ENCODE results near the gene ADGRG6.

Gene ADGRG6

GRCh38 chr6:142470421-142470820 is 168.6 kb downstream of the ADGRG6 start:
- Histone ChIP-seq H3K4me3 (ENCODE audit: low read depth in 1 of 2, low read length in 2 of 2) (no peak overlapping the region), H3K9me3 (ENCODE audit: control insufficient read depth in 1 of 2, low read length in 2 of 2) (no peaks in the 10 kb centered on the region), H3K4me1 (ENCODE audit: control insufficient read depth in 1 of 2, insufficient read depth in 2 of 2, low read length in 2 of 2) (no peaks in the 10 kb centered on the region), H3K36me3 (ENCODE audit: control insufficient read depth in 1 of 2, insufficient read depth in 2 of 2, low read length in 2 of 2) (no peaks in the 10 kb centered on the region), H3K27ac (ENCODE audit: low read length) (no peak overlapping the region), H3K27me3 (ENCODE audit: low read depth, low read length) (no peaks in the 10 kb centered on the region)

- H3K27me3 ChIP-seq (ENCODE audit: low read depth, low read length) = no peaks in the 10 kb centered on the region
- no peak overlapping the region for H3K4me3 ChIP-seq (ENCODE audit: low read depth in 1 of 2, low read length in 2 of 2)
- no peak overlapping the region for H3K27ac ChIP-seq (ENCODE audit: low read length)
- H3K9me3 ChIP-seq (ENCODE audit: control insufficient read depth in 1 of 2, low read length in 2 of 2) = no peaks in the 10 kb centered on the region
- H3K36me3 ChIP-seq (ENCODE audit: control insufficient read depth in 1 of 2, insufficient read depth in 2 of 2, low read length in 2 of 2) = no peaks in the 10 kb centered on the region
- no peaks in the 10 kb centered on the region for H3K4me1 ChIP-seq (ENCODE audit: control insufficient read depth in 1 of 2, insufficient read depth in 2 of 2, low read length in 2 of 2)
Measured at GRCh38 chr6:142474531-142475289, 172.9 kb downstream of the ADGRG6 start.

GRCh38 chr6:142476452-142476851 is 174.6 kb downstream of the ADGRG6 start:
- Histone ChIP-seq H3K4me1 (ENCODE audit: control insufficient read depth in 1 of 2, insufficient read depth in 2 of 2, low read length in 2 of 2) (no peaks in the 10 kb centered on the region), H3K27ac (ENCODE audit: low read length) (no peak overlapping the region), H3K36me3 (ENCODE audit: control insufficient read depth in 1 of 2, insufficient read depth in 2 of 2, low read length in 2 of 2) (no peaks in the 10 kb centered on the region), H3K9me3 (ENCODE audit: control insufficient read depth in 1 of 2, low read length in 2 of 2) (no peaks in the 10 kb centered on the region), H3K27me3 (ENCODE audit: low read depth, low read length) (no peaks in the 10 kb centered on the region), H3K4me3 (ENCODE audit: low read depth in 1 of 2, low read length in 2 of 2) (no peak overlapping the region)

- Histone ChIP-seq H3K9me3 (ENCODE audit: control insufficient read depth in 1 of 2, low read length in 2 of 2) (no peaks in the 10 kb centered on the region), H3K4me1 (ENCODE audit: control insufficient read depth in 1 of 2, insufficient read depth in 2 of 2, low read length in 2 of 2) (no peaks in the 10 kb centered on the region), H3K27me3 (ENCODE audit: low read depth, low read length) (no peaks in the 10 kb centered on the region), H3K4me3 (ENCODE audit: low read depth in 1 of 2, low read length in 2 of 2) (no peak overlapping the region), H3K36me3 (ENCODE audit: control insufficient read depth in 1 of 2, insufficient read depth in 2 of 2, low read length in 2 of 2) (no peaks in the 10 kb centered on the region), H3K27ac (ENCODE audit: low read length) (no peak overlapping the region)
Measured at GRCh38 chr6:142478117-142478516, 176.3 kb downstream of the ADGRG6 start.

GRCh38 chr6:142481466-142481865 is 179.7 kb downstream of the ADGRG6 start:
- Histone ChIP-seq H3K27ac (ENCODE audit: low read length) (no peak overlapping the region), H3K4me1 (ENCODE audit: control insufficient read depth in 1 of 2, insufficient read depth in 2 of 2, low read length in 2 of 2) (no peaks in the 10 kb centered on the region), H3K36me3 (ENCODE audit: control insufficient read depth in 1 of 2, insufficient read depth in 2 of 2, low read length in 2 of 2) (no peaks in the 10 kb centered on the region), H3K27me3 (ENCODE audit: low read depth, low read length) (no peaks in the 10 kb centered on the region), H3K4me3 (ENCODE audit: low read depth in 1 of 2, low read length in 2 of 2) (no peak overlapping the region), H3K9me3 (ENCODE audit: control insufficient read depth in 1 of 2, low read length in 2 of 2) (no peaks in the 10 kb centered on the region)

- Histone ChIP-seq H3K9me3 (ENCODE audit: control insufficient read depth in 1 of 2, low read length in 2 of 2) (no peaks in the 10 kb centered on the region), H3K27ac (ENCODE audit: low read length) (no peak overlapping the region), H3K27me3 (ENCODE audit: low read depth, low read length) (no peaks in the 10 kb centered on the region), H3K36me3 (ENCODE audit: control insufficient read depth in 1 of 2, insufficient read depth in 2 of 2, low read length in 2 of 2) (no peaks in the 10 kb centered on the region), H3K4me1 (ENCODE audit: control insufficient read depth in 1 of 2, insufficient read depth in 2 of 2, low read length in 2 of 2) (no peaks in the 10 kb centered on the region), H3K4me3 (ENCODE audit: low read depth in 1 of 2, low read length in 2 of 2) (no peak overlapping the region)
Measured at GRCh38 chr6:142482249-142482648, 180.4 kb downstream of the ADGRG6 start.

- H3K27me3 ChIP-seq (ENCODE audit: low read depth, low read length) = no peaks in the 10 kb centered on the region
- H3K36me3 ChIP-seq (ENCODE audit: control insufficient read depth in 1 of 2, insufficient read depth in 2 of 2, low read length in 2 of 2) = no peaks in the 10 kb centered on the region
- no peaks in the 10 kb centered on the region for H3K9me3 ChIP-seq (ENCODE audit: control insufficient read depth in 1 of 2, low read length in 2 of 2)
- no peak overlapping the region for H3K4me3 ChIP-seq (ENCODE audit: low read depth in 1 of 2, low read length in 2 of 2)
- H3K27ac ChIP-seq (ENCODE audit: low read length) = no peak overlapping the region
- H3K4me1 ChIP-seq (ENCODE audit: control insufficient read depth in 1 of 2, insufficient read depth in 2 of 2, low read length in 2 of 2) = no peaks in the 10 kb centered on the region
Measured at GRCh38 chr6:142482974-142483373, 181.2 kb downstream of the ADGRG6 start.

GRCh38 chr6:142485256-142485655 is 183.4 kb downstream of the ADGRG6 start:
- H3K36me3 ChIP-seq (ENCODE audit: control insufficient read depth in 1 of 2, insufficient read depth in 2 of 2, low read length in 2 of 2) = no peaks in the 10 kb centered on the region
- no peaks in the 10 kb centered on the region for H3K9me3 ChIP-seq (ENCODE audit: control insufficient read depth in 1 of 2, low read length in 2 of 2)
- no peaks in the 10 kb centered on the region for H3K4me1 ChIP-seq (ENCODE audit: control insufficient read depth in 1 of 2, insufficient read depth in 2 of 2, low read length in 2 of 2)

GRCh38 chr6:142489722-142490610 is 188.2 kb downstream of the ADGRG6 start:
- Histone ChIP-seq H3K9me3 (ENCODE audit: control insufficient read depth in 1 of 2, low read length in 2 of 2) (no peaks in the 10 kb centered on the region), H3K27ac (ENCODE audit: low read length) (no peak overlapping the region), H3K36me3 (ENCODE audit: control insufficient read depth in 1 of 2, insufficient read depth in 2 of 2, low read length in 2 of 2) (no peaks in the 10 kb centered on the region)

More at GRCh38 chr6:142485256-142485655, 183.4 kb downstream of the ADGRG6 start:
- H3K27me3 ChIP-seq (ENCODE audit: low read depth, low read length) = no peaks in the 10 kb centered on the region
- H3K4me3 ChIP-seq (ENCODE audit: low read depth in 1 of 2, low read length in 2 of 2) = no peak overlapping the region
- H3K27ac ChIP-seq (ENCODE audit: low read length) = no peak overlapping the region

More at GRCh38 chr6:142489722-142490610, 188.2 kb downstream of the ADGRG6 start:
- Histone ChIP-seq H3K27me3 (ENCODE audit: low read depth, low read length) (no peaks in the 10 kb centered on the region), H3K4me1 (ENCODE audit: control insufficient read depth in 1 of 2, insufficient read depth in 2 of 2, low read length in 2 of 2) (no peaks in the 10 kb centered on the region), H3K4me3 (ENCODE audit: low read depth in 1 of 2, low read length in 2 of 2) (no peak overlapping the region)
